Astrocyte (in vitro differentiated cells and primary cell): ENCODE measurements around the gene SERPINE1. TPM values are rescaled to one million over a fixed set of nuclear protein-coding genes. Genes with fewer than 3 reads are reported as not detected.
"Not testable (repeated sequence)": the region's sequence is repeated elsewhere in the genome, so short reads cannot be mapped to it uniquely, and the experiment has no call there.

Source experiments
- DNase-seq: peaks from one replicate; pipeline ENCODE4 v3.0.0-alpha.2; 2010; ENCODE audit warnings: low read depth
- FAIRE-seq: peaks from 2 replicates; lab custom pipeline; 2011; peaks lifted over from hg19 to GRCh38; lab: Jason Lieb, UNC
- H2AFZ ChIP-seq: 2 replicates; pipeline ENCODE4 v1.6.0; 2012; ENCODE audit warnings: low read depth, low read length, inconsistent platforms
- H3K27ac ChIP-seq: 2 replicates; pipeline ENCODE4 v1.5.1; 2011; ENCODE audit warnings: low read depth, low read length, inconsistent platforms
- H3K27me3 ChIP-seq: 2 replicates; pipeline ENCODE4 v1.6.0; 2011; ENCODE audit warnings: low read length, inconsistent platforms; ENCODE audit not compliant: insufficient read depth
- H3K36me3 ChIP-seq: 2 replicates; pipeline ENCODE4 v1.5.1; 2011; ENCODE audit warnings: low read length, inconsistent platforms; ENCODE audit not compliant: insufficient read depth
- H3K4me1 ChIP-seq: 2 replicates; pipeline ENCODE4 v1.5.1; 2011; ENCODE audit warnings: low read length, inconsistent platforms; ENCODE audit not compliant: insufficient read depth
- H3K4me2 ChIP-seq: 2 replicates; pipeline ENCODE4 v1.6.0; 2012; ENCODE audit warnings: low read length, inconsistent platforms
- H3K4me3 ChIP-seq: 2 replicates; pipeline ENCODE4 v1.5.1; 2011; ENCODE audit warnings: low read depth, mild to moderate bottlenecking, low read length, inconsistent platforms; ENCODE audit not compliant: insufficient read depth
- H3K79me2 ChIP-seq: 2 replicates; pipeline ENCODE4 v1.6.0; 2012; ENCODE audit warnings: mild to moderate bottlenecking, low read length, inconsistent platforms; ENCODE audit not compliant: insufficient read depth
- H3K9ac ChIP-seq: 2 replicates; pipeline ENCODE4 v1.6.0; 2012; ENCODE audit warnings: mild to moderate bottlenecking, low read length, inconsistent platforms
- H3K9me3 ChIP-seq: 2 replicates; pipeline ENCODE4 v1.5.1; 2012; ENCODE audit warnings: low read depth, mild to moderate bottlenecking, low read length, inconsistent platforms; ENCODE audit not compliant: insufficient read depth
- H4K20me1 ChIP-seq: 2 replicates; pipeline ENCODE4 v1.6.0; 2012; ENCODE audit warnings: low read length, inconsistent platforms; ENCODE audit not compliant: insufficient read depth
- H3K27ac Mint-ChIP-seq: one replicate; pipeline ENCODE4 v1.8.0; 2021; ENCODE audit warnings: mild to moderate bottlenecking, mixed read lengths; ENCODE audit not compliant: unreplicated experiment
- H3K27me3 Mint-ChIP-seq: one replicate; pipeline ENCODE4 v1.8.0; 2021; ENCODE audit warnings: low read depth, mixed read lengths; ENCODE audit not compliant: unreplicated experiment
- H3K36me3 Mint-ChIP-seq: one replicate; pipeline ENCODE4 v1.8.0; 2021; ENCODE audit warnings: low read depth, mixed read lengths; ENCODE audit not compliant: unreplicated experiment
- H3K4me1 Mint-ChIP-seq: one replicate; pipeline ENCODE4 v1.8.0; 2021; ENCODE audit warnings: low read depth, mixed read lengths; ENCODE audit not compliant: unreplicated experiment
- H3K4me3 Mint-ChIP-seq: one replicate; pipeline ENCODE4 v1.8.0; 2021; ENCODE audit warnings: mild to moderate bottlenecking, moderate library complexity, mixed read lengths; ENCODE audit not compliant: unreplicated experiment
- H3K9me3 Mint-ChIP-seq: one replicate; pipeline ENCODE4 v1.8.0; 2021; ENCODE audit warnings: mild to moderate bottlenecking, mixed read lengths; ENCODE audit not compliant: unreplicated experiment
- EZH2 ChIP-seq: IDR thresholded peaks from 2 replicates; pipeline ENCODE4 v1.6.1; 2012; ENCODE audit warnings: mild to moderate bottlenecking, low read length, inconsistent platforms; ENCODE audit not compliant: insufficient read depth
- total RNA-seq: library from RNA; stranded (reverse); gene quantifications from 2 replicates; pipeline ENCODE4 v1.2.1, GENCODE V29; 2021
- TF ChIP-seq, protein P1 (sequence below): IDR thresholded peaks from 2 replicates; pipeline ENCODE4 v1.5.1; 2011; ENCODE audit warnings: low read depth, mild to moderate bottlenecking, inconsistent platforms, low read length, moderate library complexity; ENCODE audit not compliant: insufficient read depth

SERPINE1 gene
- total RNA-seq, 1 donor from 2014 or later: 1,496 TPM

- DNase-seq: no peak
- Mint-ChIP-seq H3K27me3 (no peaks in the 10 kb centered on the region), H3K9me3 (peaks cover 2% of the 10 kb centered on the region), H3K4me1 (peaks cover 45% of the 10 kb centered on the region), H3K36me3 (no peaks in the 10 kb centered on the region), H3K27ac (no peak overlapping the region), H3K4me3 (no peak overlapping the region)
- Histone ChIP-seq H3K9me3 (no peaks in the 10 kb centered on the region), H3K4me2 (no peak overlapping the region), H3K4me3 (no peak overlapping the region), H3K27ac (no peak overlapping the region), H3K36me3 (no peaks in the 10 kb centered on the region), H3K27me3 (no peaks in the 10 kb centered on the region), H3K4me1 (peaks cover 37% of the 10 kb centered on the region), H2AFZ (no peak overlapping the region), H3K79me2 (peaks cover 7% of the 10 kb centered on the region), H4K20me1 (no peaks in the 10 kb centered on the region), H3K9ac (no peak overlapping the region)
- TF ChIP-seq, protein P1, sequence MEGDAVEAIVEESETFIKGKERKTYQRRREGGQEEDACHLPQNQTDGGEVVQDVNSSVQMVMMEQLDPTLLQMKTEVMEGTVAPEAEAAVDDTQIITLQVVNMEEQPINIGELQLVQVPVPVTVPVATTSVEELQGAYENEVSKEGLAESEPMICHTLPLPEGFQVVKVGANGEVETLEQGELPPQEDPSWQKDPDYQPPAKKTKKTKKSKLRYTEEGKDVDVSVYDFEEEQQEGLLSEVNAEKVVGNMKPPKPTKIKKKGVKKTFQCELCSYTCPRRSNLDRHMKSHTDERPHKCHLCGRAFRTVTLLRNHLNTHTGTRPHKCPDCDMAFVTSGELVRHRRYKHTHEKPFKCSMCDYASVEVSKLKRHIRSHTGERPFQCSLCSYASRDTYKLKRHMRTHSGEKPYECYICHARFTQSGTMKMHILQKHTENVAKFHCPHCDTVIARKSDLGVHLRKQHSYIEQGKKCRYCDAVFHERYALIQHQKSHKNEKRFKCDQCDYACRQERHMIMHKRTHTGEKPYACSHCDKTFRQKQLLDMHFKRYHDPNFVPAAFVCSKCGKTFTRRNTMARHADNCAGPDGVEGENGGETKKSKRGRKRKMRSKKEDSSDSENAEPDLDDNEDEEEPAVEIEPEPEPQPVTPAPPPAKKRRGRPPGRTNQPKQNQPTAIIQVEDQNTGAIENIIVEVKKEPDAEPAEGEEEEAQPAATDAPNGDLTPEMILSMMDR: no peak
- no peak for TF ChIP-seq EZH2
- FAIRE-seq: no peak
Observed at GRCh38 chr7:101104193-101104713, 22.7 kb upstream of the SERPINE1 start.

- FAIRE-seq (no peak), DNase-seq (no peak)
- peaks cover 31% of the 10 kb centered on the region for H3K4me1 ChIP-seq
- peak overlapping the region; percentile 14 for H3K9ac ChIP-seq
- no peak overlapping the region for H3K27ac Mint-ChIP-seq
- no peak overlapping the region for H3K27ac ChIP-seq
- no peak overlapping the region for H3K4me3 Mint-ChIP-seq
- TF ChIP-seq, protein P1: no peak
- TF ChIP-seq EZH2: no peak
- H2AFZ ChIP-seq: no peak overlapping the region
- H3K4me1 Mint-ChIP-seq: peaks cover 42% of the 10 kb centered on the region
- no peaks in the 10 kb centered on the region for H3K27me3 Mint-ChIP-seq
- no peak overlapping the region for H3K4me2 ChIP-seq
- no peak overlapping the region for H3K4me3 ChIP-seq
- H4K20me1 ChIP-seq: no peaks in the 10 kb centered on the region
- H3K36me3 ChIP-seq: no peaks in the 10 kb centered on the region
- peaks cover 7% of the 10 kb centered on the region for H3K79me2 ChIP-seq
- peaks cover 2% of the 10 kb centered on the region for H3K9me3 Mint-ChIP-seq
- H3K9me3 ChIP-seq: no peaks in the 10 kb centered on the region
- no peaks in the 10 kb centered on the region for H3K27me3 ChIP-seq
- no peaks in the 10 kb centered on the region for H3K36me3 Mint-ChIP-seq
Observed at GRCh38 chr7:101104799-101105198, 22.1 kb upstream of the SERPINE1 start.

- not testable (repeated sequence) for FAIRE-seq, H3K4me3 Mint-ChIP-seq
Observed at GRCh38 chr7:101105248-101105647, 21.7 kb upstream of the SERPINE1 start.

More at GRCh38 chr7:101105248-101105647, 21.7 kb upstream of the SERPINE1 start:
- H3K4me3 ChIP-seq, H3K36me3 ChIP-seq, H3K79me2 ChIP-seq, H3K27me3 Mint-ChIP-seq, DNase-seq, H3K27me3 ChIP-seq, H4K20me1 ChIP-seq, H3K9me3 Mint-ChIP-seq, H2AFZ ChIP-seq, H3K27ac Mint-ChIP-seq, H3K36me3 Mint-ChIP-seq, H3K4me2 ChIP-seq, H3K27ac ChIP-seq, H3K9me3 ChIP-seq, H3K9ac ChIP-seq: not testable (repeated sequence)
- H3K4me1 Mint-ChIP-seq: peaks cover 38% of the 10 kb centered on the region
- peaks cover 29% of the 10 kb centered on the region for H3K4me1 ChIP-seq
